Measurements from ENCODE around the gene LIPT2.

The LIPT2 gene

DNA sequence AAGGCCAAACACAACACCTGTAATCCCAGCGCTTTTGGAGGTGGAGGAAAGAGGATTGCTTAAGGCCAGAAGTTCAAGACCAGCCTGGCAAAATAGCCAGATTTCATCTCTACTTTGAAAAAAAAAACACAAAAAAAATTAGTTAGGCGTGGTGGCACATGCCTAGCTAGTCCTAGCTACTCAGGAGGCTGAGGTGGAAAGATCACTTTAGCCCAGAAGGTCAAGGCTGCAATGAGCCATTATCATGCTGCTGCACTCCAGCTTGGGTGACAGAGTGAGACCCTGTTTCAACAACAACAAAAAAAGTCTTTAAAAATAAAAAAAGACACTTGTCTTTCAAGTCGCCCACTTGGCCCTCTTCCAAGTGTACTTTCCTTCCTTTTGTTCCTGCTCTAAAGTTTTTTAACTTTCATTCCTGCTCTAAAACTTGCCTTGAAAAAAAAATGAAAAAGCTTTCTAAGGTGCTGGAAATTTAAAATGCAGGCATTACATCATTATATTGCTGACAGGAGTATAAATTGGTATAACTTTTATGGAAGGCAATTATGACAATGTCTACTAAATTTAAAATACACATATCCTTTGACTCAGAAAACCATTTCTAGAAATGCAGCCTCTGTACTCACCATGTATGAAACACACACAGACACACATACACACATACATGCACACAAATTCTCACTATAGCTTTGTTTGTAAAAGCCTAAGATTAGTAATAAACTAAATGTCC lies 12.7 kb downstream of the LIPT2 start:
- DNase-seq: no peak
- Mint-ChIP-seq H3K9me3 (no peaks in the 10 kb centered on the region), H3K4me1 (ENCODE audit: low read depth) (peaks cover 7% of the 10 kb centered on the region), H3K36me3 (ENCODE audit: low read depth) (no peaks in the 10 kb centered on the region), H3K27me3 (no peaks in the 10 kb centered on the region), H3K27ac (no peak overlapping the region), H3K4me3 (no peak overlapping the region)

DNA sequence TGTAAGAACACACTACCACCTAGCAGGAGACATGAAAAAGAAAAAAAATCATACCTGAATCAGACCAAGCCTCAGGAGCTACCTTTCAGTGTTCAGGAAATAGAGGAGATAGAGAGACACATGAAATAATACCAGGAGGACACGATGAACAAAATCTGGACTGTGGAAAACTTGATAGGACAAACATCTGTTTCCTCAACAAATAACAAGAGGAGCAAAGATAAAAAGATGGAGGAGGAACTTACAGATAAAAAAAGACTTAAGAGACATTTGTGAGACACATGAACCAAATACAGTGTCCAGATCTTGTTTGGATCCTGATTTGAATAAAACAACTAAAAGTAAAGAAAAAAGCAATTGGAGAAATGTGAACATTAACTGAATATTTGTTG lies 13.8 kb downstream of the LIPT2 start:
- H3K36me3 Mint-ChIP-seq (ENCODE audit: low read depth): no peaks in the 10 kb centered on the region
- H3K27ac Mint-ChIP-seq: no peak overlapping the region
- H3K27me3 Mint-ChIP-seq: no peaks in the 10 kb centered on the region
- H3K9me3 Mint-ChIP-seq: no peaks in the 10 kb centered on the region
- no peak overlapping the region for H3K4me3 Mint-ChIP-seq
- no peak for DNase-seq
- peaks cover 2% of the 10 kb centered on the region for H3K4me1 Mint-ChIP-seq (ENCODE audit: low read depth)

GRCh38 chr11:74478877-74479731 lies 14.4 kb downstream of the LIPT2 start:
- no peak overlapping the region for H3K27ac Mint-ChIP-seq
- H3K9me3 Mint-ChIP-seq: no peaks in the 10 kb centered on the region
- no peak for DNase-seq
- H3K4me1 Mint-ChIP-seq (ENCODE audit: low read depth): no peaks in the 10 kb centered on the region
- H3K27me3 Mint-ChIP-seq: no peaks in the 10 kb centered on the region
- H3K4me3 Mint-ChIP-seq: no peak overlapping the region
- no peaks in the 10 kb centered on the region for H3K36me3 Mint-ChIP-seq (ENCODE audit: low read depth)

DNA sequence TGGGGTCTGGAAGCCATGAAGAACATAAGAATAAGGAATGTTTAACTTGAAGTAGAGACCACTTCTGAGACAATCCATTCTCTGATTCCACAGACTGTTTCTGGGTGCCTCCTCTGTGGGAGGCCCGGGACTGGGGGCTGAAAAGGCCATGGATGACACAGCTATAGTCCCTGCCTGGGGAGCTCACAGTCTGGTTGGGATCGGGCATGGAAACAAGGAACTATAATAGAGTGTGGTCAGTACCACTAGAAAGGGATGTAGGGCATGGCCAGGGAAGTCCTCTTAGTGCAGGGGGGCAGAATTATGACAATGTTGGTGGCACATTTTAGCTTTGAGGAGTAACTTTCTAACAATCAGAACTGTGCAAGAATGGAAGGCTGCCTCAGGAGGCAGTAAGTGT lies 17.0 kb downstream of the LIPT2 start:
- peaks cover 6% of the 10 kb centered on the region for H3K4me1 Mint-ChIP-seq (ENCODE audit: low read depth)
- no peaks in the 10 kb centered on the region for H3K9me3 Mint-ChIP-seq
- no peaks in the 10 kb centered on the region for H3K36me3 Mint-ChIP-seq (ENCODE audit: low read depth)
- H3K27ac Mint-ChIP-seq: no peak overlapping the region
- H3K4me3 Mint-ChIP-seq: no peak overlapping the region
- DNase-seq: no peak
- H3K27me3 Mint-ChIP-seq: no peaks in the 10 kb centered on the region

GRCh38 chr11:74474316-74474715 lies 19.2 kb downstream of the LIPT2 start:
- no peaks in the 10 kb centered on the region for H3K36me3 Mint-ChIP-seq (ENCODE audit: low read depth)
- peaks cover 4% of the 10 kb centered on the region for H3K27me3 Mint-ChIP-seq
- DNase-seq: no peak
- no peak overlapping the region for H3K4me3 Mint-ChIP-seq
- H3K9me3 Mint-ChIP-seq: no peaks in the 10 kb centered on the region
- H3K4me1 Mint-ChIP-seq (ENCODE audit: low read depth): peaks cover 6% of the 10 kb centered on the region
- H3K27ac Mint-ChIP-seq: no peak overlapping the region

DNA sequence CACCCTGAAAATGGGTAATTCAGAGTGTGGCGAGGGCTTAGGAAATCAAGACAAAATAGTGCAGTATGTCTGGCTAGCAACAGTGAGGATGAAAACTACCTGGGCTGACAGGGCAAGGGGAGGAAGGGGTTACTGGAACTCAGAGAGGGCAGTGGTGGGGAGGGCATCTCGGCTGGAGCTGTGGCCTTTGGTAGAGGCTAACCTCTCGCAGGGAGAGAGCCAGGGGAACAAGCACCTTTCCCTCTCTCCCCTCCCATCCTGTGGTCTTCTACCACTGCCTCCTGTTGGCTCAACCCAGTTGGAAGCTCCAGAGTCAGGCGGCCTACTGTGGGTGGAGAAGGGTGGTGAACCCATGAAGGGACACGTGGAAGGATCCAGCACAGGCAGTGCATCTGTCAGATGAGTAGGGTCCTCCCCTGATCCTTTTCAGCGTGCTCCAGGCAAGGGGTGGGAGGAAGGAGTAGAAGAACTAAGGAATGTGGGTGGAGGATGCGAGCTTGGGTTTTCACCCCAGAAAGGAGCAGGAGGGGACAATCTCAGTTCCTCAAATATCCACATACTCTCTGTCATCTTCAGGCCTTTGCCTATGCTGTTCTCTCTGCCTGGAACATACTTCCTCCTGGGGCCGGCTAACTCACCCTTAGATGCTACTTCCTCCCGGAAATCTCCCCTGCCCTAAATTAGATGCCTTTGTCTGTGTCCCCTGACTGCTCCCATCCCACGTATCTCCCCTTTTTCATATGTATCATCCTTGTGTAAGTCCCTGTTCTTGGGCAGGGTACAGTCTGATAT lies 19.9 kb downstream of the LIPT2 start:
- H3K9me3 Mint-ChIP-seq: no peaks in the 10 kb centered on the region
- no peak for DNase-seq
- H3K4me1 Mint-ChIP-seq (ENCODE audit: low read depth): peaks cover 6% of the 10 kb centered on the region
- no peak overlapping the region for H3K27ac Mint-ChIP-seq
- peaks cover 7% of the 10 kb centered on the region for H3K27me3 Mint-ChIP-seq
- no peaks in the 10 kb centered on the region for H3K36me3 Mint-ChIP-seq (ENCODE audit: low read depth)
- no peak overlapping the region for H3K4me3 Mint-ChIP-seq

DNA sequence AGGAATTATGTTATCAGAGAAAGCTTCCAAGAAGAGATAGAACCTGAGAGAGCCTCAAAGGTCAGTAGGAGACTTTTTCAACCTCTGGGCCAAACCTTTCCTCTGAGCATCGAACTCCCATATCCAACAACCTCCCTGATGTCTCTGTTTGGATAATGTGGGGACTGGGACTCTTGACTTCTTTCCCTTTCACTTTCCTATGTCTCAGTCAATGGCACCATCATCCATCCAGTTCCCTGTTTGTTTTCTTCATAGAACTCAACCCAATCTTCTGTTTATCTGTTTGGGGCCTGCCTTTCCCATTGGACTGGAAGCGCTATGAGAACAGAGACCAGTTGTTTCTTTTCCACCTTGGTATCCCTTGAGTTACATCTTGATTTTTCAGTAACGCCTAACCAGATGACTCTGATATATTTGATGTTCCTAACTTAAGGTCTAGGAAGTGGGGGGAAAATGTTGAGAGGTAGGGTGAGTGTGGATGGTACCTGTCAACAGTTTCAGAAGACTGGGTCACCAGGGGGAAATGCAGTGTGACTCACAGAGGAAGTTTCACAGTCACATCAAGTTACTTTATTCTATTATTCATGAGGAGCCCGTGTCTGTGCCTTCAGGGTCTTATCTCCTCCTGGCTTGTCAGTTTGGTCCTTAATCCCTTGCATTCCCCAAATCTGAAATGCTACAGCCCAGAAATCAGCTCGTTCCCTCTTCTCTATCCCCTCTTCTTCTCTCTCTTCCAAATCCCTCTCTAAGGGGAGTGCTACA lies 21.7 kb downstream of the LIPT2 start:
- Mint-ChIP-seq H3K27me3 (peaks cover 20% of the 10 kb centered on the region), H3K36me3 (ENCODE audit: low read depth) (no peaks in the 10 kb centered on the region), H3K27ac (no peak overlapping the region), H3K4me3 (no peak overlapping the region), H3K9me3 (no peaks in the 10 kb centered on the region), H3K4me1 (ENCODE audit: low read depth) (peaks cover 9% of the 10 kb centered on the region)
- no peak for DNase-seq

GRCh38 chr11:74471037-74471436 lies 22.5 kb downstream of the LIPT2 start:
- H3K36me3 Mint-ChIP-seq (ENCODE audit: low read depth): no peaks in the 10 kb centered on the region
- no peaks in the 10 kb centered on the region for H3K9me3 Mint-ChIP-seq
- H3K4me3 Mint-ChIP-seq: no peak overlapping the region
- no peak overlapping the region for H3K27ac Mint-ChIP-seq
- peaks cover 28% of the 10 kb centered on the region for H3K27me3 Mint-ChIP-seq
- peaks cover 9% of the 10 kb centered on the region for H3K4me1 Mint-ChIP-seq (ENCODE audit: low read depth)
- no peak for DNase-seq

DNA sequence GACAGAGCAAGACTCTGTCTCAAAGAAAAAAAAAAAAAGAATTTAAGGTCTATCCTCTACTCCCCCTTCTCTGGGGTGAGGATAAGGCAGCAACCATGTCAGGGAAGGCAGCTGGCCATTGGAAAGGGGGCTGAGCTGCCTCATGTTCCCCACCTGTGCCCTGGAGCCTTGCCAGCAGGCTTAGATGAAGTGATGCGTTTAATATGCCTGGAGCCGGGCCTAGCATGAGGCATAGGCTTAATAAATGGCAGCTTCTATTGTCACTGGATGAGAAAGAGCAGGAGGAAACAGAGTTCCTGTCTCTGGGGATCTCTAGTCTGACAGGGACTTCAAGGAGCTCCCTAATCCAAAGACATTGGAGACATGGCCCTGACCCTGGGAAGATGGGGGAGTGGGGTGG lies 23.0 kb downstream of the LIPT2 start:
- Mint-ChIP-seq H3K27ac (no peak overlapping the region), H3K4me3 (no peak overlapping the region), H3K36me3 (ENCODE audit: low read depth) (no peaks in the 10 kb centered on the region), H3K27me3 (peaks cover 33% of the 10 kb centered on the region), H3K9me3 (no peaks in the 10 kb centered on the region), H3K4me1 (ENCODE audit: low read depth) (peaks cover 9% of the 10 kb centered on the region)
- no peak for DNase-seq

DNA sequence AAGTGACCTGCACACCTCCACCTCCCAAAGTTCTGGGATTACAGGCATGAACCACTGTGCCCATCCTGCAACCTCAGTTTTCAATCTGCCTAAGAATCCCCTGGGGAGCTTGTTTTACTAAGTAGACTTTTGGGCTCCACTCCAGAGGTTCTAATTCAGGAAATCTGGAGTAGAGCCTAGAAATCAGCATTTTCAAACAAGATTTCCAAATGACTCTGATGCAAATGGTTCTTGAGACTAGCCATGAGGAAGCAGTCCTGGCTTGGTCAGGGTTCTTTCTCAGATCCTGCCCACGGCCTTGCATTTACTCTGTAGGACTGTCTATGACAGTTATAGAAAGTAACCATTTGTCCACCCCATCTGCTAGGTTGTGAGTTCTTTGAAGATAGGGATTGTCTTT lies 24.6 kb downstream of the LIPT2 start:
- H3K27ac Mint-ChIP-seq: no peak overlapping the region
- no peaks in the 10 kb centered on the region for H3K9me3 Mint-ChIP-seq
- peaks cover 9% of the 10 kb centered on the region for H3K4me1 Mint-ChIP-seq (ENCODE audit: low read depth)
- no peaks in the 10 kb centered on the region for H3K36me3 Mint-ChIP-seq (ENCODE audit: low read depth)
- peaks cover 40% of the 10 kb centered on the region for H3K27me3 Mint-ChIP-seq
- DNase-seq: no peak
- no peak overlapping the region for H3K4me3 Mint-ChIP-seq

DNA sequence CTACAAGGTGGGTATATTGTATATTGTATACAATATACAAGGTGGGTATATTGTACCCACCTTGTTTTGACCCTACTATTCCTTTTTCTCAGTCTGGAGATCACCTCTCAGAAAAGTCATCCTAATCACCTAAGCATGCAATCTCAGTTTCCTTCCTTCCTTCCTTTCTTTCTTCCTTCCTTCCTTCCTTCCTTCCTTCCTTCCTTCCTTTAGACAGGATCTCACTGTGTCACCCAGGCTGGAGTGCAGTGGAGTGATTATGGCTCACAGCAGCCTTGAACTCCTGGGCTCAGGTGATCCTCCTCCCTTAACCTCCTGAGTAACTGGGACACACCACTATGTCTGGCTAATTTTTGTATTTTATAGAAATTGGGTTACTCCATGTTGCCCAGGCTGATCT lies 25.0 kb downstream of the LIPT2 start:
- DNase-seq: no peak
- Mint-ChIP-seq H3K9me3 (no peaks in the 10 kb centered on the region), H3K27me3 (peaks cover 40% of the 10 kb centered on the region), H3K27ac (no peak overlapping the region), H3K4me3 (no peak overlapping the region), H3K36me3 (ENCODE audit: low read depth) (no peaks in the 10 kb centered on the region), H3K4me1 (ENCODE audit: low read depth) (peaks cover 9% of the 10 kb centered on the region)

GRCh38 chr11:74468058-74468457 lies 25.5 kb downstream of the LIPT2 start:
- Mint-ChIP-seq H3K27ac (no peak overlapping the region), H3K36me3 (ENCODE audit: low read depth) (no peaks in the 10 kb centered on the region), H3K27me3 (peaks cover 40% of the 10 kb centered on the region), H3K4me3 (no peak overlapping the region), H3K9me3 (no peaks in the 10 kb centered on the region), H3K4me1 (ENCODE audit: low read depth) (peaks cover 9% of the 10 kb centered on the region)
- no peak for DNase-seq

DNA sequence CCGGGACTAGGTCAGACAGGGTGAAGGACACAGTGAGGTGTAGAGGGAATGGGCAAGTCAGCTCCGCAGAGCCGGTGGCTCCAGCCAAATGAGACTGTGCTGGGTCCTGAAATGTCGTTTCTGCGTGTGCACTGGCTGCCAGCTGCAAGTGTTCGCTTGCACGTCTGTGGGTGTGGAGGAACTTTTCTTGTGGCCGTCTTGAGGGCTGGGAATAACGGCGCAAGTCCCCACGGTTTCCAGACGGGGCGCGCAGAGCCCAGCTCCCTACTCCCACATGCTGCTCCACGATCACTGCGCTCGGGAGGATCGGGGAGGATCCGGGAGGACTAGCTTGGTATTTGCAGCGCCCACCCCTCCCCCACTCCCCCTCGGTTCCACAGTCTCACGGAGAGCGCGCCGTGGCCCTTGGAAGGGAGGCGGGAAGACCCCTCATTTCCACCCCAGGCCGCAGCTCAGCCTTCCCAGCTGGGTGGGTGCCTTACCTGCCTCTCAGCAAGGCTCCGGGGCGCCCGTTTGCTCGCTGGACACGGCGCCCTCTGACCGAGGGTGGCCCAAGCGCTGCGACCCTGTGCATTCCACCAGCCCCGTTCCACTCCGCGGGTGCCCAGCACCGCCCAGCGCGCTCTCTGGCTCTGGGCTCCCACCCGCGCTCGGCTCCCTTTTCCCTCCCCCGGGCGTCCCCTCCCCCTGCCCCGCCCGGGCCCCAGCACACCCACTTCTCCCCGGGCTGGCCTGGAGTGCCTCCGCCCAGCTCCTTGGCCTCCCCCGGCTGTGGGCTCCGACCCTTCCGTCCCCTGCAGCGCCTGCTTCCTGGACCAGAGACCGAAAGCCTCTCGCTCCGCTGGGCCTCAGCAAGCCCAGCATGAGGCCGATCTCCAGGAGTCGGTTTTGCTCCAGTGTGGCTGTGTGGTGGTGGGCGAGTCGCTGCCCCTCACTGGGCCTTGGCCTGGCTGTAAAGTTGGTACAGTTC lies 26.3 kb downstream of the LIPT2 start, which contains the start of gene KCNE3:
KCNE3 (minus strand) TSS at position 634 of the 970 bp plus-strand sequence. CDS start 9,986 bp downstream, outside the sequence.
- peaks cover 7% of the 10 kb centered on the region for H3K4me1 Mint-ChIP-seq (ENCODE audit: low read depth)
- H3K27ac Mint-ChIP-seq: no peak within 1 kb of the TSS
- peaks cover 40% of the 10 kb centered on the region for H3K27me3 Mint-ChIP-seq
- H3K9me3 Mint-ChIP-seq: no peaks in the 10 kb centered on the region
- DNase-seq: no peak
- no peaks in the 10 kb centered on the region for H3K36me3 Mint-ChIP-seq (ENCODE audit: low read depth)
- no peak within 1 kb of the TSS for H3K4me3 Mint-ChIP-seq

Measured in activated T-cell treated with anti-CD3 and anti-CD28 coated beads, Interleukin-2, amount 50 U/mL, for 24 hours (primary cell).